Astrocyte (in vitro differentiated cells and primary cell): Measurements from ENCODE around the gene CLDN17. TPM values are rescaled to one million over a fixed set of nuclear protein-coding genes. Genes with fewer than 3 reads are reported as not detected.

ENCODE experiments used
- DNase-seq: peaks from one replicate; pipeline ENCODE4 v3.0.0-alpha.2; 2010; ENCODE audit warnings: low read depth
- FAIRE-seq: peaks from 2 replicates; lab custom pipeline; 2011; peaks lifted over from hg19 to GRCh38; lab: Jason Lieb, UNC
- H2AFZ ChIP-seq: 2 replicates; pipeline ENCODE4 v1.6.0; 2012; ENCODE audit warnings: low read depth, low read length, inconsistent platforms
- H3K27ac ChIP-seq: 2 replicates; pipeline ENCODE4 v1.5.1; 2011; ENCODE audit warnings: low read depth, low read length, inconsistent platforms
- H3K27me3 ChIP-seq: 2 replicates; pipeline ENCODE4 v1.6.0; 2011; ENCODE audit warnings: low read length, inconsistent platforms; ENCODE audit not compliant: insufficient read depth
- H3K36me3 ChIP-seq: 2 replicates; pipeline ENCODE4 v1.5.1; 2011; ENCODE audit warnings: low read length, inconsistent platforms; ENCODE audit not compliant: insufficient read depth
- H3K4me1 ChIP-seq: 2 replicates; pipeline ENCODE4 v1.5.1; 2011; ENCODE audit warnings: low read length, inconsistent platforms; ENCODE audit not compliant: insufficient read depth
- H3K4me2 ChIP-seq: 2 replicates; pipeline ENCODE4 v1.6.0; 2012; ENCODE audit warnings: low read length, inconsistent platforms
- H3K4me3 ChIP-seq: 2 replicates; pipeline ENCODE4 v1.5.1; 2011; ENCODE audit warnings: low read depth, mild to moderate bottlenecking, low read length, inconsistent platforms; ENCODE audit not compliant: insufficient read depth
- H3K79me2 ChIP-seq: 2 replicates; pipeline ENCODE4 v1.6.0; 2012; ENCODE audit warnings: mild to moderate bottlenecking, low read length, inconsistent platforms; ENCODE audit not compliant: insufficient read depth
- H3K9ac ChIP-seq: 2 replicates; pipeline ENCODE4 v1.6.0; 2012; ENCODE audit warnings: mild to moderate bottlenecking, low read length, inconsistent platforms
- H3K9me3 ChIP-seq: 2 replicates; pipeline ENCODE4 v1.5.1; 2012; ENCODE audit warnings: low read depth, mild to moderate bottlenecking, low read length, inconsistent platforms; ENCODE audit not compliant: insufficient read depth
- H4K20me1 ChIP-seq: 2 replicates; pipeline ENCODE4 v1.6.0; 2012; ENCODE audit warnings: low read length, inconsistent platforms; ENCODE audit not compliant: insufficient read depth
- H3K27ac Mint-ChIP-seq: one replicate; pipeline ENCODE4 v1.8.0; 2021; ENCODE audit warnings: mild to moderate bottlenecking, mixed read lengths; ENCODE audit not compliant: unreplicated experiment
- H3K27me3 Mint-ChIP-seq: one replicate; pipeline ENCODE4 v1.8.0; 2021; ENCODE audit warnings: low read depth, mixed read lengths; ENCODE audit not compliant: unreplicated experiment
- H3K36me3 Mint-ChIP-seq: one replicate; pipeline ENCODE4 v1.8.0; 2021; ENCODE audit warnings: low read depth, mixed read lengths; ENCODE audit not compliant: unreplicated experiment
- H3K4me1 Mint-ChIP-seq: one replicate; pipeline ENCODE4 v1.8.0; 2021; ENCODE audit warnings: low read depth, mixed read lengths; ENCODE audit not compliant: unreplicated experiment
- H3K4me3 Mint-ChIP-seq: one replicate; pipeline ENCODE4 v1.8.0; 2021; ENCODE audit warnings: mild to moderate bottlenecking, moderate library complexity, mixed read lengths; ENCODE audit not compliant: unreplicated experiment
- H3K9me3 Mint-ChIP-seq: one replicate; pipeline ENCODE4 v1.8.0; 2021; ENCODE audit warnings: mild to moderate bottlenecking, mixed read lengths; ENCODE audit not compliant: unreplicated experiment
- EZH2 ChIP-seq: IDR thresholded peaks from 2 replicates; pipeline ENCODE4 v1.6.1; 2012; ENCODE audit warnings: mild to moderate bottlenecking, low read length, inconsistent platforms; ENCODE audit not compliant: insufficient read depth
- total RNA-seq: library from RNA; stranded (reverse); gene quantifications from 2 replicates; pipeline ENCODE4 v1.2.1, GENCODE V29; 2021
- TF ChIP-seq, protein P1 (sequence below): IDR thresholded peaks from 2 replicates; pipeline ENCODE4 v1.5.1; 2011; ENCODE audit warnings: low read depth, mild to moderate bottlenecking, inconsistent platforms, low read length, moderate library complexity; ENCODE audit not compliant: insufficient read depth

The CLDN17 gene
- total RNA-seq, 1 donor from 2014 or later = not detected

DNA sequence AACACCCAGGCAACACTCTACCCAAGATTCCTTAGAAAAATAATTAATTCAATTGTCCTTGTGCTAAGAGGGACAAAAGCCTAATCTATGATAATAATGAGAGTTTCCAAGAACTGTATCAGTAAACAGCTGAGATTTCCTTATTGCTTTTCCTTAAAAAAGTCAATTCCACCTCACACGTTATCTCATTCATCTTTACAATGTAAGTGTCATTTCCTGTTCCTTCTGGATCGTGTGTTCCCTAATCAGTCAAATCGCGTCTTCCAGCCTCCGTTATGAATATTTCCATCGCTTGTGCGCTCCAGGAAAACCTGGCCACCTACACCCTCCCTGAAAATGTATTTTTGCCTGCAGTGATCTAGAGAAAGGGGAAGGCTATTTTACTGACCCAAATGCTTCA lies 23.9 kb upstream of the CLDN17 start:
- H3K4me3 ChIP-seq = no peak overlapping the region
- no peaks in the 10 kb centered on the region for H3K27me3 ChIP-seq
- no peak overlapping the region for H3K27ac ChIP-seq
- Mint-ChIP-seq H3K4me1 (no peaks in the 10 kb centered on the region), H3K4me3 (no peak overlapping the region), H3K9me3 (no peaks in the 10 kb centered on the region), H3K27me3 (no peaks in the 10 kb centered on the region), H3K27ac (no peak overlapping the region), H3K36me3 (no peaks in the 10 kb centered on the region)
- FAIRE-seq (no peak), DNase-seq (no peak)
- no peaks in the 10 kb centered on the region for H3K9me3 ChIP-seq
- H3K9ac ChIP-seq = no peak overlapping the region
- no peaks in the 10 kb centered on the region for H4K20me1 ChIP-seq
- H3K36me3 ChIP-seq = no peaks in the 10 kb centered on the region
- TF ChIP-seq, protein P1, sequence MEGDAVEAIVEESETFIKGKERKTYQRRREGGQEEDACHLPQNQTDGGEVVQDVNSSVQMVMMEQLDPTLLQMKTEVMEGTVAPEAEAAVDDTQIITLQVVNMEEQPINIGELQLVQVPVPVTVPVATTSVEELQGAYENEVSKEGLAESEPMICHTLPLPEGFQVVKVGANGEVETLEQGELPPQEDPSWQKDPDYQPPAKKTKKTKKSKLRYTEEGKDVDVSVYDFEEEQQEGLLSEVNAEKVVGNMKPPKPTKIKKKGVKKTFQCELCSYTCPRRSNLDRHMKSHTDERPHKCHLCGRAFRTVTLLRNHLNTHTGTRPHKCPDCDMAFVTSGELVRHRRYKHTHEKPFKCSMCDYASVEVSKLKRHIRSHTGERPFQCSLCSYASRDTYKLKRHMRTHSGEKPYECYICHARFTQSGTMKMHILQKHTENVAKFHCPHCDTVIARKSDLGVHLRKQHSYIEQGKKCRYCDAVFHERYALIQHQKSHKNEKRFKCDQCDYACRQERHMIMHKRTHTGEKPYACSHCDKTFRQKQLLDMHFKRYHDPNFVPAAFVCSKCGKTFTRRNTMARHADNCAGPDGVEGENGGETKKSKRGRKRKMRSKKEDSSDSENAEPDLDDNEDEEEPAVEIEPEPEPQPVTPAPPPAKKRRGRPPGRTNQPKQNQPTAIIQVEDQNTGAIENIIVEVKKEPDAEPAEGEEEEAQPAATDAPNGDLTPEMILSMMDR = no peak
- H3K79me2 ChIP-seq = no peaks in the 10 kb centered on the region
- H2AFZ ChIP-seq = no peak overlapping the region
- H3K4me2 ChIP-seq = no peak overlapping the region
- H3K4me1 ChIP-seq = no peaks in the 10 kb centered on the region

DNA sequence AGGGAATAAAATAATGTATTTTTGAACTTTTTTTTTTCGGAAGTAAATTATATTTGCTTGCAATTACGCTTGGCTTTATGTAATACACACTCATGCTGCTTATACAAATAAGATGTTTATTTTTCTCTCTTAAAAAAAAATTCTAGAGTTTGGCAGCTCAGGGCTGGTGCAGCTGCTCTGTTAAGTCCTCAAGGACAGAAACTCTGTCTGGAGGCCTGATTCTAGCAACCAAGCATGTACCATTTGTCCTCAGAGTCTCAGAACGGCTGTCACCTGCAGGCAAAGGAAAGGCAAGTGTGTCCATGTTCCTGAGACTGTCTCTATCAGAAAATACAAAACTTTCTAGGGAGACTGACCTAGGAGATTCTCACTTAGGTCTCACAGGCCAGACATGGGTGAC lies 23.2 kb upstream of the CLDN17 start:
- Histone ChIP-seq H3K27me3 (no peaks in the 10 kb centered on the region), H3K36me3 (no peaks in the 10 kb centered on the region), H3K9ac (no peak overlapping the region), H3K9me3 (no peaks in the 10 kb centered on the region), H2AFZ (no peak overlapping the region), H3K4me1 (no peaks in the 10 kb centered on the region), H3K79me2 (no peaks in the 10 kb centered on the region), H3K4me3 (no peak overlapping the region), H3K4me2 (no peak overlapping the region), H3K27ac (no peak overlapping the region), H4K20me1 (no peaks in the 10 kb centered on the region)
- no peak for DNase-seq
- no peak overlapping the region for H3K4me3 Mint-ChIP-seq
- H3K36me3 Mint-ChIP-seq = no peaks in the 10 kb centered on the region
- no peak for FAIRE-seq
- H3K27ac Mint-ChIP-seq = no peak overlapping the region
- no peaks in the 10 kb centered on the region for H3K4me1 Mint-ChIP-seq
- no peak for TF ChIP-seq EZH2
- TF ChIP-seq, protein P1 = no peak
- H3K27me3 Mint-ChIP-seq = no peaks in the 10 kb centered on the region
- no peaks in the 10 kb centered on the region for H3K9me3 Mint-ChIP-seq

- no peaks in the 10 kb centered on the region for H3K36me3 Mint-ChIP-seq
- Histone ChIP-seq H3K9ac (no peak overlapping the region), H3K4me3 (no peak overlapping the region), H3K4me1 (no peaks in the 10 kb centered on the region), H3K27ac (no peak overlapping the region), H3K4me2 (no peak overlapping the region), H3K27me3 (no peaks in the 10 kb centered on the region), H2AFZ (no peak overlapping the region), H3K9me3 (no peaks in the 10 kb centered on the region), H3K79me2 (no peaks in the 10 kb centered on the region), H3K36me3 (no peaks in the 10 kb centered on the region), H4K20me1 (no peaks in the 10 kb centered on the region)
- FAIRE-seq (no peak), DNase-seq (no peak)
- H3K27ac Mint-ChIP-seq = no peak overlapping the region
- H3K27me3 Mint-ChIP-seq = no peaks in the 10 kb centered on the region
- H3K4me1 Mint-ChIP-seq = no peaks in the 10 kb centered on the region
- no peaks in the 10 kb centered on the region for H3K9me3 Mint-ChIP-seq
- no peak overlapping the region for H3K4me3 Mint-ChIP-seq
- TF ChIP-seq, protein P1 = no peak
- TF ChIP-seq EZH2 = no peak
Measured at GRCh38 chr21:30186242-30186641, 19.6 kb upstream of the CLDN17 start.
